A549 (cell line): ENCODE results near the gene ANKRD16. TPM values are rescaled to one million over a fixed set of nuclear protein-coding genes. Genes with fewer than 3 reads are reported as not detected.

ENCODE experiments used
- ATAC-seq, 2 experiments: fragments of 200-7000 bp in 1 of 2; fragments of >200 bp in 1 of 2; cut with Nextera tagmentation in 1 of 2; cut with Tn5 transposase in 1 of 2; 3 replicates each; pipeline versions ENCODE4 v1.8.0 to v1.9.1; 2018 to 2020; ENCODE audit warnings: mild to moderate bottlenecking in 1 of 2, moderate library complexity in 1 of 2
- CTCF ChIA-PET: fragments of 300-600 bp; sonication (Branson Sonifier 250); formaldehyde crosslinking; extraction: SDS; loops from one replicate; lab custom pipeline; 2021; ENCODE audit warnings: antibody characterized with exemption, inconsistent platforms; lab: Yijun Ruan, JAX
- POLR2A ChIA-PET: fragments of 350-600 bp; formaldehyde crosslinking; extraction: SDS; loops from one replicate; lab custom pipeline; 2021; ENCODE audit warnings: antibody characterized with exemption, inconsistent platforms; lab: Yijun Ruan, JAX
- DNase-seq, 2 experiments: peaks; one replicate each; pipeline versions ENCODE4 v3.0.0 to v3.0.0-alpha.2; 2011 to 2016; ENCODE audit warnings: low read depth in 1 of 2, low spot score in 1 of 2
- FAIRE-seq: peaks from 2 replicates; lab custom pipeline; 2011; peaks lifted over from hg19 to GRCh38; lab: Jason Lieb, UNC
- H3K27ac ChIP-seq, 2 experiments: fragments of >200 bp; sonication (Bioruptor Twin); formaldehyde crosslinking; 3 replicates each; pipeline ENCODE4 v1.5.1; 2016 to 2017
- H3K4me1 ChIP-seq: fragments of >200 bp; sonication (Bioruptor Twin); formaldehyde crosslinking; 3 replicates; pipeline ENCODE4 v1.6.1; 2016
- H3K4me2 ChIP-seq: fragments of >200 bp; sonication (Bioruptor Twin); formaldehyde crosslinking; 3 replicates; pipeline ENCODE4 v1.6.1; 2016
- H3K4me3 ChIP-seq: fragments of >200 bp; sonication (Bioruptor Twin); formaldehyde crosslinking; 3 replicates; pipeline ENCODE4 v1.5.1; 2016
- H3K9me3 ChIP-seq: fragments of >200 bp; sonication (Bioruptor Twin); formaldehyde crosslinking; 3 replicates; pipeline ENCODE4 v1.6.1; 2016
- ATOH8 ChIP-seq: fragments of 250-450 bp; sonication (Bioruptor Pico); IDR thresholded peaks from 2 replicates; pipeline ENCODE4 v1.5.0; 2020; ENCODE audit warnings: low read depth, mild to moderate bottlenecking, moderate library complexity
- BHLHE40 ChIP-seq: IDR thresholded peaks from 2 replicates; pipeline ENCODE4 v1.6.1; 2012; ENCODE audit warnings: low read depth, low read length, inconsistent platforms
- CBX8 ChIP-seq: fragments of 200-600 bp; sonication (generic); IDR thresholded peaks from 2 replicates; pipeline ENCODE4 v1.6.1; 2016
- ELK1 ChIP-seq: fragments of 150-350 bp; IDR thresholded peaks from 2 replicates; pipeline ENCODE4 v1.6.1; 2014; ENCODE audit warnings: low read depth, mild to moderate bottlenecking, low read length
- ESRRA ChIP-seq: fragments of 150-350 bp; IDR thresholded peaks from 2 replicates; pipeline ENCODE4 v1.6.1; 2014; ENCODE audit warnings: mild to moderate bottlenecking, low read length, borderline replicate concordance
- FOSL2 ChIP-seq, 2 experiments: fragments of 450-650 bp in 1 of 2; fragments of >200 bp in 1 of 2; sonication (Bioruptor Twin) in 1 of 2; formaldehyde crosslinking; IDR thresholded peaks; 2 replicates each; pipeline versions ENCODE4 v1.5.0 to v1.6.1; 2016 to 2020; ENCODE audit warnings: mild to moderate bottlenecking in 1 of 2, moderate library complexity in 1 of 2
- HEYL ChIP-seq: fragments of 250-450 bp; sonication (Bioruptor Pico); IDR thresholded peaks from 2 replicates; pipeline ENCODE4 v1.8.0; 2021; ENCODE audit warnings: mild to moderate bottlenecking, moderate library complexity
- HOXA7 ChIP-seq: fragments of 250-450 bp; sonication (Bioruptor Pico); IDR thresholded peaks from 2 replicates; pipeline ENCODE4 v1.5.0; 2020; ENCODE audit warnings: mild to moderate bottlenecking, moderate library complexity
- JUNB ChIP-seq: fragments of >200 bp; sonication (Bioruptor Twin); formaldehyde crosslinking; IDR thresholded peaks from 2 replicates; pipeline ENCODE4 v1.6.1; 2016
- MAX ChIP-seq: IDR thresholded peaks from 2 replicates; pipeline ENCODE4 v1.6.1; 2012
- NPAS2 ChIP-seq: fragments of 250-450 bp; sonication (Bioruptor Pico); IDR thresholded peaks from 2 replicates; pipeline ENCODE4 v1.8.0; 2022; ENCODE audit warnings: mild to moderate bottlenecking, moderate library complexity, borderline replicate concordance
- POLR2AphosphoS2 ChIP-seq: conservative IDR thresholded peaks from 2 replicates; pipeline ENCODE4 v1.6.1; 2012; ENCODE audit warnings: low read length, improper control_type of control experiment, inconsistent platforms
- RFX5 ChIP-seq: fragments of 450-650 bp; IDR thresholded peaks from 2 replicates; pipeline ENCODE4 v1.7.1; 2014; ENCODE audit warnings: antibody characterized with exemption, mild to moderate bottlenecking, moderate library complexity
- SREBF2 ChIP-seq: fragments of 450-650 bp; IDR thresholded peaks from 2 replicates; pipeline ENCODE4 v1.6.1; 2014; ENCODE audit warnings: mild to moderate bottlenecking, moderate library complexity
- TFCP2L1 ChIP-seq: fragments of 250-450 bp; sonication (Bioruptor Pico); IDR thresholded peaks from 2 replicates; pipeline ENCODE4 v1.5.0; 2021; ENCODE audit warnings: mild to moderate bottlenecking
- TP53 ChIP-seq: fragments of 250-450 bp; sonication (Bioruptor Pico); IDR thresholded peaks from 2 replicates; pipeline ENCODE4 v1.5.0; 2021; ENCODE audit warnings: mild to moderate bottlenecking, moderate library complexity
- ZSCAN20 ChIP-seq: fragments of 250-450 bp; sonication (Bioruptor Pico); IDR thresholded peaks from 2 replicates; pipeline ENCODE4 v1.8.0; 2022; ENCODE audit warnings: mild to moderate bottlenecking, moderate library complexity
- WGBS: methylation state at CpG from one replicate; pipeline ENCODE4 v1.1.6; 2017; ENCODE audit errors: missing lambda C conversion rate; 5-methylcytosine and 5-hydroxymethylcytosine counted together
- polyA plus RNA-seq, 4 experiments: library from polyadenylated mRNA; depleted of rRNA in 3 of 4; stranded (reverse); fragments of >200 nt; fragmentation: RNase III in 1 of 4; extraction: RNeasy Plus Mini Kit Qiagen cat#74134 plus additional on column Dnase treatment in 1 of 4; gene quantifications; 2 replicates in 3 of 4; 3 replicates in 1 of 4; pipeline ENCODE4 v1.2.3, GENCODE V29; 2011 to 2017
- TF ChIP-seq, protein P1 (sequence below): fragments of 250-450 bp; sonication (Bioruptor Pico); IDR thresholded peaks from 2 replicates; pipeline ENCODE4 v1.5.0; 2021; ENCODE audit warnings: mild to moderate bottlenecking, moderate library complexity, borderline replicate concordance

ANKRD16 gene
- polyA plus RNA-seq, 2 of the 4 experiments (the other 2 are of a cell fraction): 7.3 to 8.9 TPM

DNA sequence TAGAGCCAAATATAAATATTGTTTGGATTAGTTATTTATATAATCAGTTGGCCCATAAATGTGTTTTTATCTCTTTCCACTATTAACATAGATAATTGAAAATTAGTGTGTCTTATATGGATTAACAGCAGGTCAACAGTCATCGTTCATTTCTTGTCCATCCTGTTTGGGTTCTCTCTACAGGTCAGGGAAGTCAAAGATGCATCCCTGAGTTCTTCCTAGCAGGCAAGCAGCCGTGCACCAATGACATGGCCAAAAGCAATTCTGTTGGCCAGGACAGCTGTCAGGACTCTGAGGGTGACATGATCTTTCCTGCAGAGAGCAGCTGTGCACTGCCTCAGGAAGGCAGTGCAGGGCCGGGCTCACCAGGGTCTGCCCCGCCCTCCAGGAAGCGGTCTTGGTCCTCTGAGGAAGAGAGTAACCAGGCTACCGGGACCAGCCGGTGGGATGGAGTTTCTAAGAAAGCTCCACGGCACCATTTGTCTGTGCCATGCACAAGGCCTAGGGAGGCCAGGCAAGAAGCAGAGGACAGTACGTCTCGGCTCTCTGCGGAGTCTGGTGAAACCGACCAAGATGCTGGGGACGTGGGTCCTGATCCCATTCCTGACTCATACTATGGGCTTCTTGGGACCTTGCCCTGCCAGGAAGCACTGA, 16.3 kb upstream of the ANKRD16 start:
- 99% methylated on average over 13 of the region's 13 CpGs for WGBS
- DNase-seq (no peak), ATAC-seq (no peak), FAIRE-seq (no peak)
- H3K27ac ChIP-seq: no peak overlapping the region
- no peak overlapping the region for H3K4me3 ChIP-seq
- no peak overlapping the region for H3K4me2 ChIP-seq
- no peaks in the 10 kb centered on the region for H3K4me1 ChIP-seq
- ChIA-PET POLR2A (no interaction called here), CTCF (interaction anchor here (0.6 kb wide), 1 partner anchor 87 kb away, joined by 6 read pairs; no protein-coding TSS in a partner anchor)
- no peaks in the 10 kb centered on the region for H3K9me3 ChIP-seq
- TF ChIP-seq ELK1 (no peak), HEYL (CRISPR knock-in tag) (no peak), TP53 (no peak), TFCP2L1 (CRISPR knock-in tag) (no peak), MAX (no peak), CBX8 (no peak), NPAS2 (no peak), ATOH8 (no peak), ZSCAN20 (CRISPR knock-in tag) (no peak), SREBF2 (no peak), POLR2AphosphoS2 (no peak), ESRRA (no peak)
- TF ChIP-seq, protein P1, sequence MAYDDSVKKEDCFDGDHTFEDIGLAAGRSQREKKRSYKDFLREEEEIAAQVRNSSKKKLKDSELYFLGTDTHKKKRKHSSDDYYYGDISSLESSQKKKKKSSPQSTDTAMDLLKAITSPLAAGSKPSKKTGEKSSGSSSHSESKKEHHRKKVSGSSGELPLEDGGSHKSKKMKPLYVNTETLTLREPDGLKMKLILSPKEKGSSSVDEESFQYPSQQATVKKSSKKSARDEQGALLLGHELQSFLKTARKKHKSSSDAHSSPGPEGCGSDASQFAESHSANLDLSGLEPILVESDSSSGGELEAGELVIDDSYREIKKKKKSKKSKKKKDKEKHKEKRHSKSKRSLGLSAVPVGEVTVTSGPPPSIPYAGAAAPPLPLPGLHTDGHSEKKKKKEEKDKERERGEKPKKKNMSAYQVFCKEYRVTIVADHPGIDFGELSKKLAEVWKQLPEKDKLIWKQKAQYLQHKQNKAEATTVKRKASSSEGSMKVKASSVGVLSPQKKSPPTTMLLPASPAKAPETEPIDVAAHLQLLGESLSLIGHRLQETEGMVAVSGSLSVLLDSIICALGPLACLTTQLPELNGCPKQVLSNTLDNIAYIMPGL (CRISPR knock-in tag): no peak

GRCh38 chr10:5904227-5904626, 14.5 kb upstream of the ANKRD16 start:
- 75% methylated on average over 4 of the region's 4 CpGs for WGBS
- ChIA-PET POLR2A (no interaction called here), CTCF (no interaction called here)
- Histone ChIP-seq H3K4me2 (no peak overlapping the region), H3K27ac (no peak overlapping the region), H3K4me1 (no peaks in the 10 kb centered on the region), H3K4me3 (no peak overlapping the region), H3K9me3 (no peaks in the 10 kb centered on the region)
- ATAC-seq (no peak), FAIRE-seq (no peak), DNase-seq (no peak)
- TF ChIP-seq FOSL2 (IDR thresholded peaks at IDR 0.05): no peak
- no peak for TF ChIP-seq FOSL2 (CRISPR knock-in tag; IDR thresholded peaks at IDR 0.05)
- TF ChIP-seq HOXA7 (CRISPR knock-in tag): no peak
- no peak for TF ChIP-seq ELK1

- ChIA-PET POLR2A (interaction anchor here (1.3 kb wide), 1 partner anchor 14 kb away, joined by 4 read pairs; the partner anchor contains the start of genes ANKRD16 and FBH1), CTCF (interaction anchor here (0.8 to 1.1 kb wide), 2 partner anchors 12 to 885 kb away, joined by 3 to 6 read pairs; no protein-coding TSS in a partner anchor)
- H3K4me2 ChIP-seq: no peak overlapping the region
- no peaks in the 10 kb centered on the region for H3K4me1 ChIP-seq
- H3K9me3 ChIP-seq: no peaks in the 10 kb centered on the region
- H3K27ac ChIP-seq: no peak overlapping the region
- FAIRE-seq (no peak), DNase-seq (no peak), ATAC-seq (no peak)
- no peak overlapping the region for H3K4me3 ChIP-seq
- no peak for TF ChIP-seq BHLHE40
- no peak for TF ChIP-seq JUNB
- no peak for TF ChIP-seq RFX5
- WGBS: 94% methylated on average over 6 of the region's 6 CpGs
These were observed 13.9 kb upstream of the ANKRD16 start for GRCh38 chr10:5903563-5903962.
